ENCODE results near the gene CLMN.

Gene CLMN

DNA sequence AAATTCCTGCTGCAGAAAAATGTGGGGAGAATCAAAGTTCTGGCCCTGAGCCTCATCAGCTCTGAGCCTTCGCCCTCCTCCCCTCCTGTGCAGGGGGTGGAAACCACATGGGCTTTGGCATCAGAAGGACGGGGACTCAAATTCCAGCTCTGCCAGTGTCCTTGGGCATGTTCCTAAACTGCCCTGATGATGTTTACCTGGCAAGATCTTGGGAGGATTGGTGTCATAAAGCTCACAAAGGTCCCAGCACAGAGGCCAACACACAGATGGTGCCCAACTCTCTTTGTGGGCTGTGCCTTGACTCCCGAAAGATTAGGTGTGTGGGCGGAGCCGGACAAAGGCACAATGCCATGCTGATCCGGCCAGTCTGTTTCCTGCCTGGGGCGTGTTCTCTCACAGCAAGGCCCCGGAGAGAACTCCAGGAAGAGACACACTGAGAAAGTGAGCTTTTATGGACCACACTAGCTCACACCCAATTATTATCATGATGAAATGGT, 20.5 kb upstream of the CLMN start:
- DNase-seq: no peak

DNA sequence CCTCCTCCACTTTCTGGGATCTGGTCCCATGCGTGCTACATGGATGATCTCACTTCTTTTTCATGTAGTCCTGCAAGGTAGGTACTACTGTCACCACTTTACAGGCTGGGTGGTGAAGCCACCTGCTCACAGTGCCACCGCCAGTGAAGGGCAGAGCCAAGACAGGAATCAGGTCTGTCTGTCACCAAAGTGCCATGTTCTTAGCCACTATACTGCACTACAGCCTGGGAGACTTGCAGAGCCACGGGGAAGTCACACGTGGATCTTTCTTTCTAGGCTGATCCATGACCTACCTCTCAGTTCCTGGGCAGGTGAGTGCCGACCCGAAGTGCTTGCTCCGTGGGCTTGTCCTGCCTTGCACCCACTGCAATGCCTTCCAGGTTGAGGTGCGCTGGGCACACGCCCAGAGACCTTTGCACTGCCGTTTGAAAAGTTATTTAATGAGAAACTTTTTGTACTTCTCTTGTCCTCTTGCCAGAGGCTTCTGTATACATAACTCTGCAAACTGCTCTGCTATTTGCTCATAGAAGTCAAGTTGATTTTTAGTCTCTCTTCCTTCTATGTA, 19.7 kb upstream of the CLMN start:
- DNase-seq: no peak

DNA sequence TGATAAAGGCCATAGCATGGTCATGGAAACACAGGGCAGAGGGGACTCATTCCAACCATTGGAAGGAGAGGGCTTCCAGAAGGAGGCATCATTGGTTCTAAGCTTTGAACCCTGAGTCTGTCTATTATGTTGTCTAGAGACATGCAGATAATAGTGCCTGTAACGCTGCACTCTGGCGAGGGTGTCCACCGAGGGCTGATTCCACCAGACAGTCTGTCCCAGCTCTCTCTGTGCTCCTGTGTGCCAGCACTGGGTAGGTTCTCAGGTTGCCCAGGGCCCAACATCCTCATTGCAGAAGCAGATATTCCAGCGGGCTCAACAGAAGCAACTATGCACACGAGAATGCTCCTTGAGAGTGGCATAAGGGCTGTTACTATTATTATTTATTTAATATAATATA, 18.7 kb upstream of the CLMN start:
- DNase-seq: no peak

DNA sequence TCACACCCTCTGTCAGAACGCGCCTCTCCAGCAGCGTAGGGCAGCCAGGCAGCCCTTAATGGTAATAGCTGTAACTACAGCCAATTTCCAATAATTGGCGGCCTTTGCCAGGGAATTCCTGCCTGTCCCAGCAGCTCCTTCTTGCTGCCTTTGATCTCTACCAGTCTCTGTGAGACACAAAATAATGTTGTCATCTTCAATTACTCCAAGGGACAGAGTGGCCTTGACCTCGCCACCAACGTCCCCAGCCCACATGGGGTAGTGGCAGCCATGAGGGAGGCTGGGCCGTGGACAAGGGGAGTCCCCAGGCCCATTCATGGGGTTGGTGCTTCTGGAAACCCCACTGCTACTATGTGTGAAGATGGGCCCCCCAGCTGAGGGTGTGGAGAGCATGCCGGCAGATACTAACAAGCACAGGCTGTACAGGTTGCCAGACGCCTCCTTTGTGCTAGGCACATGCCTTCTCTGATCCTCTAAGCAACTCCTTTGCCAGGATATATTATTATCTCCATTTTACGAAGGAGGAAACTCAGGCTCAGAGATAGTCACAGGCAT, 17.4 kb upstream of the CLMN start:
- DNase-seq: no peak

DNA sequence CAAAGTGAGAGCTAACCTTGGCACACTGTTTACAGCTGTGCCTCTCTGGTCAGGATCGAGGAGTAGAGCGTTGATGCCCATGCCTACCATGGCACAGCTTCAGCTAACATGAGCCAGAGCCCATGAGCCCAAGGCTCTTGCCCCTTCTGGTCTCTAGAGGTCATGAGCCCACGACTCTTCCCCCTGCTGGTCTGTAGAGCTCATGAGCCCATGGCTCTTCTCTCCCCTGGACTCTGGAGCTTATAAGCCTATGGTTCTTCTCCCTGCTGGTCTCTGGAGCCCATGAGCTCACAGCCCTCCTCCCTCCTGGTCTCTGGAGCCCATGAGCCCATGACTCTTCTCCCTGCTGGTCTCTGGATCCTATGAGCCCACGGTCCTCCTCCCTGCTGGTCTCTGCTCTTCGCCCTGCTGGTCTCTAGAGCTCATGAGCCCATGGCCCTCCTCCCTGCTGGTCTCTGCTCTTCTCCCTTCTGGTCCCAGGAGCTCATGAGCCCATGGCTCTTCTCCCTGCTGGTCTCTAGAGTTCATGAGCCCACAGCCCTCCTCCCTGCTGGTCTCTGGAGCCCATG, 16.6 kb upstream of the CLMN start:
- DNase-seq: no peak

DNA sequence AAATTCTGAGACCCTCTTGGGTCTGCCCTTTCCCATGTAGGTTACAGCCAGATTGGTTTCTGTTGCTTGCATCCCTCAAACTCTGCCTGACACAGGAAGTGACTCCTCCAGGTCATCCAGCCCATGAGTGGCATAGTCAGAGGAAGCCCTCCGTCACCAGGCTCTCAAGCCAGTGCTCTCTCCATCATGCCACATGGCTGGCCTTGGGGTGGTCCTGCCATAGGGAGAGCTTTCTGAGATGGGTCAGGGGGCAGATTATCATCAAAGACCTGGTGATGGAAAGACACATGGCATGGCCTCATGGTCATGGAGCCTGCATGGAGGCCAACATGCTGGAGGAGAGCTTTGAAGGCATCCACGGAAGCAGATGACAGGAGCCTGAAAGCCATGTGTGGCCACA, 15.4 kb upstream of the CLMN start:
- no peak for DNase-seq

DNA sequence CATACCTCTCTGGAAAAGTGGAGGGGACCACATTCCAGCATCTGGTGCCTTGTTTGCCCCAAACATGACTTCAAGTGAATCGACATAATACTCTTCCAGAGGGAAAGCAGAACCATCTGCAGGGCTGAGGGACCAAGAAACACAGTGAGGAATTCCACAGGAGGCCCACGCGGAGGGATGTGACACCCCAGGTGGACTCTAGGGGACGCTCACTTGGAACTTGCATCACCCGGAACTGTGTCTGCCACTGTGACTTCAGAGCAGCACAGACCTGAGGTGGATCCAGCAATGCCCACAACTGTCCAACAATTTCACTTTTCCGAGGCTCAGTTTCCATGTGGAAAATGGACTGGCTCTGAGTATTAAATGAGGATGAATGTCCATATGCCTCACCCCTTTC, 14.3 kb upstream of the CLMN start:
- DNase-seq: no peak

DNA sequence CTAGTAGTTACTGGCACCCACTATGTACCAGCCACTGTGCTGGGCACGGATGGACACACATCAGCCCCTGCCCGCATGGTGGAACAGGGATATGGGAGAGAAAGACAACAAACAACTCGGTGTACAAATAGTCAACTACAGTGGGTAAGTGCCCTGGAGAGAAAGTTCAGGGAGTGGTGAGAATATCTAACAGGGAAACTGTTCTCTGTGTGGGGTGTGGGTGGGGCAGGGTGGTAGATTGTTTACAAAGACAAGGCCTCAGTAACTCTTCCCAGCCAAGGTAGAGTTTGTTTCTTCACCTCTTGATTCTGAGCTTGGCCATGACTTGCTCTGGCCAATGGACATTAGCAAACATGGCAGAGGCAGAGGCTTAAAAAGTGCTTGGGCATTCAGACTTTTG, 12.9 kb upstream of the CLMN start:
- no peak for DNase-seq

DNA sequence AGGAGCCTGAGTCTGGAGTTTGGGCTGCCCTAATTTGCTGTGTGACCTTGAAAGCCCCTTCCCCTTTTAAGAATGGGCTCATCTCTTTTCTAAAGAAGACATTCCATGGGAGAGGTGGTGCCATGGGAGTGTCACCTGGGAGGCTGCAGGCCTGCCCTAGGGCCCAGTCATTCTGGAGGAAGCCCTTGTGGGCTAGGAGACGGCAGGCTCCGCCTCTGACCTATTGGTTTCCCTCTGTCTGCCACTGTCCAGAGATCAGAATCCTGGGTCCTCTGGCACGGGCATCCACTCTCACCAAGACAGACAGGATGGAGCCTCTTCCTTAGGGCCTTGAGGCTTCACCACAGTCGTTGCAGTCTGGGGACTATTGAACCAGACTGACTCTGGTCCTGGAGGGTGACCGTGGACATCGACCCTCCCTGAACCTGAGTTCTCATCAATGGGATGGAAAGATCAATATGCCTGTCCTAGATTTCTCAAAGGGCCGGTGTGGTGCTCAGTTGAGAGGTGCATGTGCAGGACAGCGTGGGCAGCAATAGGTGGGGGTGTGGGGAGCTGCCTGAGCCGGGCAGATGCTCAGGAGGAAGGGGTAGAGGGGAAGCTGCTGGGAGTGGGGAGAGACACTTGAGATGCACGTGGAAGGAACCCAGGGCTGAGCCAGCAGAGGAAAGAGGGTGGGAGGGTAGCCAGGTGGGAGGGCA, 12.2 kb upstream of the CLMN start:
- DNase-seq: no peak

DNA sequence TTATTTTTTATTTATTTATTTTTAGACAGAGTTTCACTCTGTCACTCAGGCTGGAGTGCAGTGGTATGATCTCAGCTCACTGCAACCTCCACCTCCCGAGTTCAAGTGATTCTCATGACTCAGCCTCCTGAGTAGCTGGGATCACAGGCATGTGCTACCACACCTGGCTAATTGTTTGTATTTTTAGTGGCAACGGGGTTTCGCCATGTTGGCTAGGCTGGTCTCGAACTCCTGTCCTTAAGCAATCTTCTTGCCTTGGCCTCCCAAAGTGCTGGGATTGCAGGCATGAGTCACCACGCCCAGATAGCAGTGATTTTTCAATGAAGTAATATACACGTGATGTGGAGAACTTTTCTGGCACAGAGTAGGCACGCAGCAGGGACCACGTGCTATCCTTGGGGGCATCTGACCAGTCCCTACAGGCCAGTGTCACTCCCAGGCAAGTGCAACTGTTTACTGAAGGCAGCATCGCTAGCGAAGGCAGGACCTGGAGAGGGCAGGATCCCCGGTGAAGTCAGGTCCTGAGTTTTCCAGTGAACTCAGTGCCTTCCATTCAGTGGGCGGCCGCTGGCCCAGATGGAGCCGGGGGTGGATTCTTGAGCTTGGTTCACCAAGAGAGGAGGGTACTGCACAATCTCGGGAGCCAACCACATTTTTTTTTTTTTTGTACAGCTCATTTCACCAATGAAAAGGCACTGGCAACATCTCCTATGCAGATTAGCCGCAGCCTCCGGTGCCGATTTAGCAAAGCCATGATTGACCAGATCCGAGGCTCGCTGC, 11.1 kb upstream of the CLMN start:
- no peak for DNase-seq

DNA sequence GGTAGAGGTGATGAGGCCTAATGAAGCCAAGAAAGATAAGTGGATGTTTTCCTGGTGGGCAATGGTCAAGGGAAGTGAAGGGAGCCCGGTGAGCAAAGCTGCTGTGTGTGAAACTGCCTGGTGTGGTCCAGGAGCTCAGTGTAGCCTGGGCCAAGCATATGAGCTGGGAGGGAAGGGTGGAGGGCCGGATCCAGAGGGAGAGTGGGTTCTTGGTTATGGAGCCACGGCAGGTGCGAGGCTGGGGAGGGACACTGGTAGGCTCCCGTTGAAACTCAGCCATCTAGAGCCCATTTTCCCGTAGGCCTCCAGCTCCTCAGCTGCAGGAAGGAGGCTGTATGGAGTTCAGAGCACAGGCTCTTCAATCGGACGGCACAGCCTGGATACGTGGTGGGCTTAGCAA, 10.2 kb upstream of the CLMN start:
- DNase-seq: no peak

DNA sequence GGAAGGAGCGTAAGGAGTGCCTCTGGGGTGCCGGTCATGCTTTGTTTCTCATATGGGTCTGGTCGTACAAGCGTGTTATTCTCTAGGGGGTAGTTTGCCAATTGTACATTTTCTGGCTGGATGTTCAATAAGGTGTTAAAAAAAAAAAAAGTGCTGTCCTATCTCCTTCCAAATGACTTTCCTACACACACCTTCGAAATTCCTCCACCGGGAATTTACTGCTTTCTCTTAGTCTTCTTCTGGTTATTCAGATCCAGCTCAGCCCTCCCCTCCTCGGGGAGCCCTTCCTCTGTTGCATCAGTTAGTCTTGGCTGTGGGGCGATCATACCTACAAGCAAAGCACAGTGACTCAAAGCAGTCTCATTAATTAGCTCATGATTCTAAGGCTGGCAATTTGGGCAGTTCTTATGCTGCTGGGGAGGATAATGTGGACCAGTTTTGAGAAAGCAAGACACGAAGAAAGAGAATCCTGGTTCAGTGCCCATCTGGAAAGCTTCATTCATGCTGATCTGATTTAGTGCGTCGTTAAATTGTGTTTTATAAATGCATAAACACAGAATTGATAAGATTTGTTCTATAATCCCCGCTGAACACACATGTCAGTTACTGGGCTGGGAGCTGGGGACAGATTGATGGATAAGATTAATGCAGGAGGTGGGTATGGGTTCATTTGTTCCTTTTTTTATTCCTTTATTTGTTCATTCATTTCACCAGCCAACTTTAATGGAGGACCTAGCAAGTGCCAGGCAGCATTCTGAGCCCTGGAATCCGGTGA, 9.2 kb upstream of the CLMN start:
- no peak for DNase-seq

DNA sequence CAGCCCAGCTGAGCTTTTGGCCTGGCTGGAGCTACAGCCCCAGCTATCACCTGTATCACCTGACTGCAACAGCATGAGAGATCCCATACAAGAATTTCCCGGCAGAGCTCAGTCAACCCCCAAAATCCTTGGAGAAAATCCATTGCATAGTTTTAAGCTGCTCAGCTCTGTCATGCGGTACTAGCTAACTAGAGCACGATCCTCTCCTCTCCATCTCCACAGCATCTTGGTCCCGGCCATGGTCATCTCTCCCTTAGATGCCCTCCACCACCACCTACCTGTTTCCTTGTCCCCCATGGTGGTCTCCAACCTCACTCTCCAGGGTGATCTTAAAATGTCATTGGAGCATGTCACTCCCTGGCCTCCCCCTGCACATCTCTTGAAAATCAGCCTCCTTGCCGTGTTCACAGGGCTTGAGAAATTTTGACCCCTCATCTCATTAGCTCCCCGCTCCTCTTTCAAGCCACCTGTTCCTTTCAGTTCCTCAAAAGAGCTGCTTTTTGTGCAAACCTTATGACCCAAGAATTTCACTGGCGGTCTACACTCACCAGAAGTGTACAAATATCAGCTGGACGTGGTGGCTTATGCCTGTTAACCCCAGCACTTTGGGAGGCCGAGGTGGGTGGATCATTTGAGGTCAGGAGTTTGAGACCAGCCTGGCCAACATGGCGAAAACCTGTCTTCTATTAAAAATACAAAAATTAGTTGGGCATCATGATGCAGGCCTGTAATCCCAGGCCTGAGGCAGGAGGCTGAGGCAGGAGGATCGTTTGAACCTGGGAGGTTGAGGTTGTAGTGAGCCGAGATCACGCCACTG, 8.1 kb upstream of the CLMN start:
- no peak for DNase-seq

DNA sequence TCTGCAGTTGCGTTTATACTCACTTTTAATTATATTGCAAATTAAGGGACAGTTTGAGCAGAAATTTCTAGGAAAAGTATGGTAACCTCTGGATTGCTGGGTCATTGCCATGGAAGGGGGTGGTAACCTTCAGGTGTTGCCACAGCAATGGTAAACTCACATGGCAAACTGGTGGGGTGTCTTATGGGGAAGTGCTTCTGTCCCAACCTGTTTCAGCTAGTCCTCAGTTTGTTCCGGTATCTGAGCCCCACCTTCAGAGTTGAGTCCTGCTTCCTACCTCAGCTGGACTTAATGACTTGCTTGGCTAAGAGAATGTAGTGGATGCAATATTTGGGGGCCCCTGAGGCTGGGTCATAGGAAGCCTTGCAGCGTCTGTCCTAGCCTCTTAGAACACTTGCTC, 7.3 kb upstream of the CLMN start:
- DNase-seq: no peak

DNA sequence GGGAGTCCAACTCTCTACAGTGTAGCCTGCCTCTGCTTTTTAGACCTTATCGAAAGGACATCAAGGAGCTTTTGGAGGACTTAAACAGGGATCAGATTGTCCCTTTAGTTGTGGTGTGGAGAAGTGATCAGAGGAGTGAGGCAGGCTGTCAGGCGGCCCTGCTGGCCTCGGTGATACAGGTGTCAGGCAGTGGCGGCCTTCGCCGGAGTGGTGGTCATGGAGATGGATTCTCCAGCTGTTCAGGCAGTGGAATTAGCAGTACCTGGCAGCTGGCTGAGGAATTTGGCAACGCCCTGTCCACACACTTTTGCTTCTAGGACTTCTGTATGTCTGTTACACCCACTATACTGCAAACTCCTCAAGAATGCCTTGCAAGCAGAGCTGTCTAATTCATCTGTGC, 4.2 kb upstream of the CLMN start:
- no peak for DNase-seq

DNA sequence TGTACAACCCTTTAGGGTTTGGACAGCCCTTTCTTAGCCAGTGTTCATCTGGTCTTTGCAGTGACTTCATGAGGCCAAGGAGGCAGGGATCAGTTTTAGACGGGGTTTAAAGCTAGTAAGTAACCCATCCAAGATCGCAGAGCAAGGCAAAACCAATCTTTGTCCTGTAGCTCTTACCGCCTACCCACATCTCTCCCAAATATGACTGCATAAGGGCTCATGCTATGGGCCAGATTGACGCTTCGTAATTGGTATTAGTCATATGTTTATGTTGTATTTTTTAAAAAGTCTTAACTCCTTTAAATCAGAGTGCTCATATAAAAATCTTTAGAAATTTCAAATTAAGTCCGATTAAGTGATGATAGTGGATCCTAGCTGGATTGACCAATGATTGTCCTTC, 3.7 kb upstream of the CLMN start:
- DNase-seq: no peak

DNA sequence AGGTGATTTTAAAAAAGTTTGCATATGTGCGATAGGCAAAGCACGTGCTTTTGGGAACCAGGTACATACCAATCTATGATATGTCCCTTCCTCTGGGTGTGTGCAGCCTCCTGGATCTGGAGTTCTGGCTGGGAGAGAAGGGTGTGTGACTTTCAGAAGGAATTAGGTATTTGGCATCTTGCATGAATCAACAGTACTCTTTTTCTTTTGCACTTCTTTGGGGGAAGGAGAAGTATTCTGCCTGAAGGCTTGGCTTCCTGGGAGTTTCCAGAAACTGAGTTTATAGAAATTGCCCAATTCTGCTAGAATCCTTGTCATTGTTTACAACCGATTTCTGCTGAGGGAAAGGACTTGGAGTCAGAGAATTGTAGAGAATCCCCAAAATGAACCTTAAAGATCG, 2.9 kb upstream of the CLMN start:
- no peak for DNase-seq

DNA sequence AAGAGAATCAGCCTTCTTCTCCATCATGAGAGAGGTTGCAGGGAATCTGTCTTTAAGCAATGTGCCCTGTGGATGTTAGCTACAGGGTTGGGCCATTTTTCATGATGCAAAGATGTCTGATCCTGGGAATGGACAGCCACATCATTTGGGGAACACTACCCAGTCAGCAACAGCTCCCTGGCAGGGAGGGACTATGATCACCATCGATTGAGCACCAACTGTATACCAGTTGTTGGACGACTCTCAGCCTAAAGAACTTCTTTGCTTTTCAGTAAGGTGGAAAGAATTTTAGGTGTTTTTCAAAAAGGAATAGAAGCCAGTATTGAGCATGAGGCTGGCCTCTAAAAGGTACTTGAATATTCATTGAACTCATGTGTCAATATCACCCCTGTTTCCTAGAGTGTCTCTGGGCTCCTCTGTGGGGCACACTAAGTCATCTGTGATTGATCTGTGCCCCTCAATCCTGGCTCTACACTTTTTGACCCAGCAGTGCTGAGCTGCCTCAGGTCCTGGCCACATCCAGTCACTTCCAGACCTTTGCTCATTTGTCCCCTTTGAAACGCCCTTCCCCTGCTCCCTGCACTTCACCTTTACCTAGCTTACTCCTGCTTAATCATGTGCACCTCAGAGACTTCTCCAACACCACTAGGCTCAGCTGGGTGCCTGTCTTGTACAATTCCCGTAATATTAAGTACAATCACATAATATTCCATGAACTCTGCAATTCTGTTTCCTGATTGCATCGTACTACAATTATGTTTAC, 2.2 kb upstream of the CLMN start:
- no peak for DNase-seq

DNA sequence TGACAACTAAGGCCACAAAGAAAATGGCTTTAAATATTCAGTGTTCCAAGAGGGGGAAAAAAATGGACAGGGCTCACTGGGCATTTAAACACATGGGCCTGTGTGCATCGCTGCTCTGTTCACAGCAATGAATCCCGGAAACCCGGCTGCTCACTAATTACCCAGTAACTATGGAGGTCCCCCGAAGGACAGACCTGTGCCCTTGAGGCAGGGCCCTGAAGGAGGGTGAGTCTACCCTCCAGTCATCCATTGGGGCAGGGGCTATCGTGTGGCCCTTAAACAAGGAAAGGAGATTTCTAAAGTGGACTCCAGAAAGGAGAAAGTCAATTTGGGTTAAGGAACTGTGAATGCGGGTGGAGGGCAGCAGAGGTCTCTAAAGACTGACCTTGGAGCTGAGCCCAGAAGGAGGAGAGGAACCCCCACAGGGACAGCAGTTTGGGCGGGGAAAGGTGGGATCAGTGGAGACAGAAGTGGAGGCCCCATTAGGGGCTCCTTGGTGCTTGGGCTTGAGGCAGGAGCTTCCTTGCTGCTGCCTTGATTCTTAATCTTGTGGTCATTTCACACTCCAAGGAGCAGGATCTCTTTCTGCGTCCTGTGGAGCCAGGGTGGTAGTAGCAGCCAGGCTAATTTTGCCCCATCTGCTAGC, 1.4 kb upstream of the CLMN start:
- no peak for DNase-seq

DNA sequence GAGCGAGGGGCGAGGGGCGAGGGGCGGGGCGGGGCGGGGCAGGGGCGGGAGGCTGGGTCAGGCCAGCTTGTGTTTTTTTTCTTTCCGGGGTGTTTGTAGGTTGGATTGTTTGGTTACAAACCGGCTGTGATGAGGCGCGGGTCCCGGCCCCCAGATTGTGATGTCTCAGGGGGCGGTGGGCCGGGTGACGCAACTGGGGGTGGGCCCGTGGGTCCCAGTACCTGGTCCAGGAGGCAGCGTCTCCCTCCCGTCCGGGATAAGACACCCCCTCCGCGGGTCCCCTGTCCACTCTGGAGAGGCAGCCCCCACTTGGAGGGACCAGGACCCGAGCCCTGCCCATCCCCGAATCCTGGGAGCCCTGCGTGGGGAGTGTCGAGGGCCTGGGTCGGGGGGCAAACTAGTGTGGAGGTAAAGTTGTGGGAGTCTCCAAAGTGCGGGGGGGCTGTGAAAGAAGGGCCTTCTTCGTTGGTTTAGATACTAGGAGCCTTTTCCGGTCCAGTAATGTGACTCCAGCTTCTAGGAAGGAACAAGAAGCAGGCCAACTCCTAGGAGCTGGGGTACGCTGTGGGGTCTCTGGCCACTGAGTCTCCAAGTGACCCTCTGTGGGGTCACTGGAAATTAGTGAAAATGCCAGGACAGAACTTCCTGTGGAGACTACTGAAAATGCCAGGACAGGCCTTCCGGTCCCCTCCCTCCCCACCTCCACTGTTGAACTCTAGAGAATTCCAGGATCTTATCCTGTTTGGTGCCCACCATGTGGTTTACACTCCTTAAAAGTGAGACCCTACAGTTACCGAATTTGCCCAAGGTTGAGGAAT, 579 bp upstream of the CLMN start:
- no peak for DNase-seq

All from activated CD4-positive, alpha-beta T cell treated with anti-CD3 and anti-CD28 coated beads for 48 hours (primary cell).